Osteoblast (primary cell): ENCODE data around the gene MNAT1. TPM values are rescaled to one million over a fixed set of nuclear protein-coding genes. Genes with fewer than 3 reads are reported as not detected.

Experiments used
- DNase-seq: peaks from one replicate; pipeline ENCODE4 v3.0.0; 2011; ENCODE audit warnings: low spot score, mixed read lengths; ENCODE audit not compliant: insufficient read length; ENCODE audit errors: missing footprints
- H2AFZ ChIP-seq: 2 replicates; pipeline ENCODE4 v1.6.0; 2011; ENCODE audit warnings: mild to moderate bottlenecking, low read length
- H3K27ac ChIP-seq: 2 replicates; pipeline ENCODE4 v1.5.1; 2011; ENCODE audit warnings: mild to moderate bottlenecking, low read depth, low read length, moderate library complexity
- H3K27me3 ChIP-seq: 2 replicates; pipeline ENCODE4 v1.6.0; 2012; ENCODE audit warnings: mild to moderate bottlenecking, control low read depth, inconsistent platforms, low read length, moderate library complexity; ENCODE audit not compliant: insufficient read depth
- H3K36me3 ChIP-seq: 2 replicates; pipeline ENCODE4 v1.5.1; 2011; ENCODE audit warnings: mild to moderate bottlenecking, low read length, control low read depth, moderate library complexity; ENCODE audit not compliant: insufficient read depth
- H3K4me1 ChIP-seq: 2 replicates; pipeline ENCODE4 v1.5.1; 2011; ENCODE audit warnings: mild to moderate bottlenecking, low read length, control low read depth, moderate library complexity; ENCODE audit not compliant: insufficient read depth
- H3K4me2 ChIP-seq: 2 replicates; pipeline ENCODE4 v1.6.0; 2011; ENCODE audit warnings: mild to moderate bottlenecking, low read length; ENCODE audit not compliant: insufficient read depth
- H3K4me3 ChIP-seq: fragments of 200-600 bp; sonication (generic); 3 replicates; pipeline ENCODE4 v1.5.1; 2012; ENCODE audit warnings: mild to moderate bottlenecking, low read length, inconsistent platforms; ENCODE audit not compliant: insufficient read depth
- H3K79me2 ChIP-seq: 2 replicates; pipeline ENCODE4 v1.6.0; 2012; ENCODE audit warnings: mild to moderate bottlenecking, low read length, control low read depth, inconsistent platforms; ENCODE audit not compliant: insufficient read depth
- H3K9me3 ChIP-seq: 2 replicates; pipeline ENCODE4 v1.5.1; 2011; ENCODE audit warnings: low read depth, low read length, control low read depth
- H4K20me1 ChIP-seq: 2 replicates; pipeline ENCODE4 v1.6.0; 2012; ENCODE audit warnings: mild to moderate bottlenecking, low read length, control low read depth; ENCODE audit not compliant: insufficient read depth
- CTCF ChIP-seq: IDR thresholded peaks from 2 replicates; pipeline ENCODE4 v1.5.1; 2011; ENCODE audit warnings: mild to moderate bottlenecking, low read depth, low read length, moderate library complexity; ENCODE audit errors: extremely low read depth
- small RNA-seq: library from RNA; depleted of rRNA; stranded (forward); fragments of <200 nt; gene quantifications from one replicate; pipeline ENCODE3, GENCODE V24; 2012
- total RNA-seq: library from RNA; depleted of rRNA; stranded (reverse); fragments of >200 nt; gene quantifications from 2 replicates; pipeline ENCODE4 v1.2.3, GENCODE V29; 2012

Gene MNAT1
- total RNA-seq, 1 donor = 51.4 TPM

DNA sequence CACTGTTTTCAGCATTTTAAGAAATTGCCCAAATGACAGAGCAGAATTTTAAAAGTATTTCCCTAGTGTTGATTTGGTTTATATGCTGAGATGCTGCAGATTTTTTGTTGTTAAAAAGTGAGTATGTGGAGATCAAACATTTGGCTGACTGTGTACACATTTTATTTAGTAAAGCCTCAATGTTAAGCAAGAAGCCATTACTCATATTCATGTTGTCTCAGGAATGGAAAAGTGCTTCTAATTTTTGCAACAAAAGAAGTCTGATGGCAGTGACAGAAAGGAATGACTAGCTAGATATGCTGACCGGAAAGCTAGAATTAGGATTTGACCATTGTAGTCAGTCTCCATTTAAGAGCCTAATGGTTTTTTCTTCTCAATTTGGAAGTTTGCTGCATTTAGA is 269.0 kb downstream of the MNAT1 start:
- Histone ChIP-seq H3K27me3 (no peaks in the 10 kb centered on the region), H3K79me2 (no peaks in the 10 kb centered on the region), H3K36me3 (peaks cover 4% of the 10 kb centered on the region), H3K27ac (peak overlapping the region; percentile 27), H2AFZ (no peak overlapping the region), H4K20me1 (no peaks in the 10 kb centered on the region), H3K4me2 (peak overlapping the region; percentile 27), H3K4me3 (no peak overlapping the region), H3K9me3 (no peaks in the 10 kb centered on the region), H3K4me1 (peaks cover 7% of the 10 kb centered on the region)
- no peak for TF ChIP-seq CTCF
- DNase-seq = peak; percentile 30

GRCh38 chr14:61019537-61019936 is 285.0 kb downstream of the MNAT1 start:
- H3K36me3 ChIP-seq = peaks cover 4% of the 10 kb centered on the region
- TF ChIP-seq CTCF = no peak
- H3K9me3 ChIP-seq = no peaks in the 10 kb centered on the region
- H4K20me1 ChIP-seq = no peaks in the 10 kb centered on the region
- no peak overlapping the region for H2AFZ ChIP-seq
- no peaks in the 10 kb centered on the region for H3K27me3 ChIP-seq
- no peak for DNase-seq
- H3K4me1 ChIP-seq = no peaks in the 10 kb centered on the region
- H3K79me2 ChIP-seq = peaks cover 3% of the 10 kb centered on the region
- H3K4me3 ChIP-seq = no peak overlapping the region
- H3K27ac ChIP-seq = no peak overlapping the region
- no peak overlapping the region for H3K4me2 ChIP-seq

Small RNAs within 50 kb of the gene (small RNA-seq; reads per million reads assigned to genes)
- not detected for gene RNU6-398P

Other genes starting within 250 kb of the MNAT1 start
- 0.29 and 0.72 TPM in 2 replicates for gene C14orf39, start 248.7 kb upstream of the MNAT1 start, total RNA-seq
- under 0.01 TPM in 1 of 2 replicates, not detected in the other for gene SIX6, start 225.6 kb upstream of the MNAT1 start, total RNA-seq
- gene SIX1, start 85.3 kb upstream of the MNAT1 start, total RNA-seq = 18.1 and 21.5 TPM in 2 replicates
- 14.5 and 15.6 TPM in 2 replicates for gene SIX4, start 10.4 kb upstream of the MNAT1 start, total RNA-seq
- 11.2 and 13.8 TPM in 2 replicates for gene TRMT5, start 246.3 kb downstream of the MNAT1 start, total RNA-seq
- 112 TPM in 2 replicates for gene SLC38A6, start 246.5 kb downstream of the MNAT1 start, total RNA-seq